Stimulated activated CD4-positive, alpha-beta T cell treated with anti-CD3 and anti-CD28 coated beads, Interleukin-2, amount 100 ng/mL, for 24 hours (primary cell): ENCODE measurements around the gene WDFY2.

ENCODE experiments used
- DNase-seq, 2 donors: peaks; one replicate each; pipeline ENCODE4 v3.0.0-alpha.2; 2020

WDFY2 gene

GRCh38 chr13:51777921-51778320 is 193.7 kb downstream of the WDFY2 start:
- DNase-seq: no peak

DNA sequence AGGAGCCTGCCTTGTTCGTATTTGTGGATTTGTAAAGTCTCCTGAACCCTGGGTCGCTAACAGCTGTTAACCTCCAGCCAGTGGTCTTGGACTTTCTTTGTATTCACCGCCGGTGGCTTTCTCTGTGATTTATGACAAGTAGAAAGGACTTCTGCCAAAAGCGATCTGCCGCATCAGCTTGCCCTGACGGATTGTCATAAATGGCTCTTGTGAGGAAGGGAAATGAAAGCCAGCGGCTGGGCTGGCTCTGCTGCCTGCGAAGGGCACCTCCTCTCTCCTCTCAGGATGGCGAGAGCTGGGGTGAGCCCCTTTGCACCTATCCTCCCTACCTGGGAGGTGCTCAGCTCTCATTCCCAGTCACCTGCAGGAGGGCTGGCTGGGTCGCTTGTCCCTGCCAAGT is 194.1 kb downstream of the WDFY2 start:
- no peak for DNase-seq

- DNase-seq: no peak
Measured at GRCh38 chr13:51780099-51780498, 195.8 kb downstream of the WDFY2 start.

- DNase-seq: no peak
Measured at GRCh38 chr13:51781246-51782022, 197.2 kb downstream of the WDFY2 start.

DNA sequence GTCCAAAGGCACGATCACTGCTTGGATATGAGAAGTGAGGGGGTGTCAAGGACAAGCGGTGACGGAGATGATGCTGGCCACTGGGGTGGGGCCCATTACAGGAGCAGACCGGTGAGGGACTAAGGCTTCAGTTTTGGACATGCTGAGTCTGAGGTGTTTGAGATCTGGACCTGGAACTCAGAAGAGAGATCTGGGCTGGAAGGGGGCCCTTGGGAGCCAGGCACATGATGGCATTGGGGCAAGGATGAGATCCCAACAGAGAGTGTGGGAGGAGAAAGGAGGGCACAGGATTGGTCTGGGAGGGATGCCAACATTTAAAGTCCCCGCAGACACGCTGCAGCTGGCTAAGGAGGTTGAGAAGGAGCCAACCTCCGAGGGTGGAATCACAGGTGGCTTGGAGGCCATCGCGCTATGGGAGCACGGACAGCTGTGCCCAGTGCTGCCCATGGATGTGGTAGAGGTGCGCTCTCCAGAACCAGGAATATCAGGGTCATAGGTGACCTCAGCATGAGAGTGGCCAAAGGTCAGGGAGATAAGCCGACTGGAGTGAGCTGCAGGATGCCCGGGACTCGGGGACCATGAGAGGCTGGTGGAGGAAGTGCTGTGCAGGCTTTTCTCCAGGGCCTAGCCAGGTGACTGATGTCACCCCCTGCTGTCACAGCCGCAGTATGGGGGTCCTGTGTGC is 197.9 kb downstream of the WDFY2 start:
- no peak for DNase-seq

DNA sequence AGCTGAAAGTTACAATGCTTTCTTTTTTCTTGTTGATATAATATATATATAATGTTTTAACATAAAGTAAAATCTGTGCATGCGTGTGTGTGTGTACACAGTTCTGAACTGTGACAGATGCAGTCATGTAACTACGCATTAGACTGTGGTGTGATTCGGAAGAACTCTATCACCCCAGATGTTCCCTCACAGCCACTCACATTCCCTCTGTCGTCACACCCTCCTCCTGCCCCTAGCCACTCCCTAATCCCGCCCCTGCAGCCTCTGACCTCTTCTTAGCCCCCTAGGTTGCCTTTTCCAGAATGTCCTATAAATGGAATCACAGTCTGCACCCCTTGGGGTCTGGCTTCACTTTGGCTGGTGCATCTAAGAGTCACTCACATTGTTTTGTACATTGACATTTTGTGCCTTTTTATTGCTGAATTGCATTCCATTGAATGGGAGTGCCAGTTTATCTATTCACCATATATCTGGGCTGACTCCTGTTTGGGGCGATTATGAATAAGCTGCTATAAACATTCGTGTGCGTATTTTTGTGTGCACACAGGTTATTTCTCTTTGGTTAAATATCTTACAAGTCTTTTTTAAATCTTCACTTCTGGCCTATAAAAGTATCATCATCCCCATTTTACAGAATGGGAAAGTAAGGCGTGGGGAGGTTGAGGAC is 199.3 kb downstream of the WDFY2 start:
- no peak for DNase-seq

GRCh38 chr13:51784097-51784496 is 199.8 kb downstream of the WDFY2 start:
- no peak for DNase-seq

DNA sequence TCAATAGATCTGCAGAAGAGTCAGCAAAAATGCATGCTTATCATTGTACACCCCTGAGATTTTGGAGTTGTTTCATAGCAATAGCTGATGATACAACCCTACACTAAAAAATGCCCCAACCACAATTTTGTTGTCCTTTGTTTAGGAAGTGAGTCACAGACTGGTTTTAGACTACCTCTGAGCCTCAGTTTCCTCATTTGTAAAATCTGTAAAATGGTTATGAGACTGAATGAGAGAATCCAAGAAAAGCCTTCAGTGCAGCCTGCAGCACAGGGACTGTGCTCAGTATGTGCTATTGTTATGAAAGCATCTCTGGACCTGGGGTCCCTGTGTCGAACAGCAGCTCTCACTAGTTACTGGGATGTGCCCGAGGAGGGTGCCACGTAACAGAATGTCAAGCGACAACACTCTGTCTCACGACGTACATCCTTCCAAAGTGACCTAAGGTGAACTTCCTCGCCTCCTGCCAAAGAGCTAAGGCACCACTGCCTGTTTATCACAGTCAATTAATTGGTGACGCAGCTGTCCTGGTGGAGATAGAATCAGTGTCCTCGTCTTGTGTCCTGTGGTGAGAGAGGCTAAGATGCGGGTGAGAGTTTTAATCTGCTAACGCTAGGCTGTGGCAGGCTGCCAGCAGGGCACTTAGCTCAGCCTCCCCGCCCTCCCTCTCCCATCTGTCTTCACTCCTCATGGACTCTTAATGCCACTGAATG is 201.6 kb downstream of the WDFY2 start:
- no peak for DNase-seq

DNA sequence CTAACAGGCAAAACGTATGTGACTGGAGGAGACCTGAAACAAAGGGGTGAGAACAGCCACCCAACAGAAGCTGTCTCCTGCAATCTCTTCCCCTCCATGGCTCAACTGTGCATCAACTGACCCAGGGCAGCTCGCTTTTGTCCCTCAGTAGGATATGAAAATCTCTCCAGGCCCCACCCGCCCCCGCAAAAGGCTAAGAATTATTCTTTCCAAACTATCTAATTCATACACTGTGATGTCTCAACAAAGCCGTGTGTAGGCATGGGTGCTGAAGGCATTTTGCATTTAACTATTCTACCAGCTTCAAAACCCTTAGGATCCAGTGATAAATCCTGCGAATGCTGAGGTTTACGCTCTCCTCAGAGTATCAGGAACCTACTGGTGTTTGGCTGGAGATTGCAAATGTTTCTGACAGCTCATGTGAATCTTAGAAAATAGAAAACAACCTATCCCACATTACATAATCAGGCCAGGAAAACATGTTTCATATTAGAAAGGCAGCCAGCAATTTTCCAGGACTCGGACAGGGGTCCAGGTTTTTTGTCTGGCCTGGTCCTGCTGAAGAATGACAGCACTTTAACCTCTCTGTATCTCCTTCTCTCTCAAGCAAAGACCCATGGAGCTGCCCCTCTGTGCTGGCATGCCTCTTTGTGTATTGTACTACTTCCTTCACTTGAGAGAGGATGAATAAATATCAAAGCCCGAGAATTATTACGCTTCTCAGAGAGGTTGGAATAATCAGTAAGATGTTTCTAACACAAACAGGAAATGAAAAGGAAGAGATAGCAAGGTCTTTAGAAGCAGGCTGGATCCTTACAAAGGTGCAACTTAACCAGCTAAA is 202.4 kb downstream of the WDFY2 start:
- DNase-seq: no peak

GRCh38 chr13:51793570-51794271 is 209.5 kb downstream of the WDFY2 start:
- DNase-seq: peak; percentile 63 to 66

GRCh38 chr13:51794964-51795363 is 210.7 kb downstream of the WDFY2 start:
- no peak for DNase-seq

- DNase-seq: no peak
Measured at GRCh38 chr13:51795419-51795818, 211.2 kb downstream of the WDFY2 start.

DNA sequence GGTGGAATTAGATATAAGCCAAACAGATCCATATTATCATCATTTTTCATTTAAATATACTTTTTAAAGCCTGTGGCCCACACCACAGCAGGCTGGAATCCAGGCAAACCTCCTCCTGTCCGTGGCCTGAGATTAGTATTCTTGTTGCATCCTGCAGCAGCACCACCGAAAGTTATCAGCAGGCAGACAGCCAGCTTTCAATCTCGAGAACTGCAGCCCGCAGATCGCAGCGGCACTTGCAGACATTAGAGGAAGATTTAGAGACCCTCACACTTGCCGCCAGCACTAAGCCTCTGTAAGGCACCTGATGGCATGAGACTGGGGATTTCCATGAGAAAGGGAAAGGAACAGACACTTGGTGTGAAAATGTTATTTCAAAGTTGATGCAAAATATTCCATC is 212.3 kb downstream of the WDFY2 start:
- DNase-seq: no peak

DNA sequence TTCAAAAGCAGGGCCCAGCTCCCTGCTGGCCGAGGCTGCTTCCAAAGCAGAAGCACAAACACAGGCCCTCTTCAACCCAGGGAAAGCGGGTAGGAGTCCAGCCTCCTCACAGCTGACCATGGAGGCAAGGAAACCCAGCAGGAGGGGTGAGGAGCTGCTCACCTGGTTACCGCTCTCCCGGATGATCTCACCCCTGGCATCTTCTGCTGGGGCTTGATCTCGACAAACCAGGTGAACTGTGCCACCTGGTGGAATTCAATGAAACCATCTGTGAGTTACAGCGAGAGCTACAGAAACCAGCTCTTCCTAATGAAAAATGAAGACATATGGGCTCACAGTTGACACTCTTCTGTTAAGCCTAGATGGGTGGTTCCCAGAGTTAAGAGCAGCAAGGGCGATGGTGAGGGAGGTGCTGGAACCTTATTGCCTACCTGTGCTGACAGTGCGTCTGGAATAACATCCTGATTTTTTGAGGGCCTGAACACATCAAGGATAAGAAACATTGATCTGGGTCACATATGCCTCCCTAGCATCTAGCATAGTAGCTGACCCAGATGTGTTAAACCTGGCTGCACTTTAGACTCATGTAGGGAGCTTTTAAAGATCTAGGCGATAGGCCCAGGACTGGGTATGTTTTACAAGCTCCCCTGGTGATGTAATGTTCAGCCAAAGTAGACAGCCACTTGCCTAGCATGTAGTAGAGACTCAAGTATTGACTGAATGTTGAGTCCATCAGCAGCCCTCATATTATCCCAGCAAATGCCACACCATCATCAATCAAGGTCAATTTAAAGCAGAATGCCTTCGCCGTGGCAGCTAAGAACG is 213.6 kb downstream of the WDFY2 start:
- peak; percentile 51 to 66 for DNase-seq

- DNase-seq: no peak
Measured at GRCh38 chr13:51799261-51799660, 215.0 kb downstream of the WDFY2 start.

DNA sequence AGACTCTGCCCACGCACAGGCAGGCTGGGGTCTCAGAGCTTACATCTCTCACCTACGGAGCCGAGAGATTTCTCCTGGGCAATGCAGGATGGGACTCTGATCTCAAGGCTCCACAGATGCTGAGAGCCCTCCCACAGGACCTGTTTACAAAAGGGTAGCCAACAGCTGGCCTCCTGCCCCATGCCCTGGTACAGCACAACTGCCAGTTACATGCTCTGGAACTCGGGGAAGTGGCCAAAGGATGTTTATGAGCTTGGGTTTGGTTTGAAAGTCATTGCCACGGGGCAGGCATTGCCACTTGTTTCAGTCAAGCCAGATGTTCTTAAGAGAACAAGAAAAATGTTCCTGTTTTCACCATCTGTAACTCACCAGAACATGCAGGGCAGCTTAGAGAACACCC is 216.2 kb downstream of the WDFY2 start:
- no peak for DNase-seq

DNA sequence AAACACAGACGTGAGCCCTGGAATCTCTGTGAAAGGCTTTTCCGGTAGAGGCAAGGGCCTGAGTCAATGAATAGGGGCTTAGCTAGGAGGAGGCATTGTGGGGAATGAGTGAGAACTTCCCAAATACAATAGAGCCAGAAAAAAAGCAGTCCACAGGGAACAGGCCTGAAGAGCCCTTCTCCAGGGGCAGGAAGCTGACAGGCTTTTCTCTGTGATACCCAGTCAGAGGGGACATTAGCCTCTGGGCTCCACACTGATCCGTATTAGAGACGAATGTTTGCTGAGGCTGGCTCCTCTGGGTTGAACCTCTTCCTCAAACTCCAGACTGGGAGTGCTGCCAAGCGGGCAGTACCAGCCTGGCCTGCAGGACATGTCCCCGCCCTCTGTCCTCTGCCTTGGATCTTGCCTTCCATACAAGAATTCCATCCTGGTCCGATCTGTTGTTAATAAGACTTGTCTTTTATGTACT is 217.4 kb downstream of the WDFY2 start:
- DNase-seq: no peak

GRCh38 chr13:51802631-51803418 is 218.6 kb downstream of the WDFY2 start:
- no peak for DNase-seq

GRCh38 chr13:51803422-51804294 is 219.4 kb downstream of the WDFY2 start, which contains the start of gene DHRS12:
Gene DHRS12 (minus strand): TSS chr13:51804163. CDS start chr13:51799659, 4,504 bp downstream.
- peak; percentile 83 to 86 for DNase-seq
